Activated T-cell treated with anti-CD3 and anti-CD28 coated beads, Interleukin-2, amount 50 U/mL, for 48 hours (primary cell): ENCODE measurements around the gene ATP13A2.

ENCODE experiments used
- DNase-seq, 2 experiments: peaks; one replicate each; pipeline ENCODE4 v3.0.0-alpha.2; 2020

Gene ATP13A2

DNA sequence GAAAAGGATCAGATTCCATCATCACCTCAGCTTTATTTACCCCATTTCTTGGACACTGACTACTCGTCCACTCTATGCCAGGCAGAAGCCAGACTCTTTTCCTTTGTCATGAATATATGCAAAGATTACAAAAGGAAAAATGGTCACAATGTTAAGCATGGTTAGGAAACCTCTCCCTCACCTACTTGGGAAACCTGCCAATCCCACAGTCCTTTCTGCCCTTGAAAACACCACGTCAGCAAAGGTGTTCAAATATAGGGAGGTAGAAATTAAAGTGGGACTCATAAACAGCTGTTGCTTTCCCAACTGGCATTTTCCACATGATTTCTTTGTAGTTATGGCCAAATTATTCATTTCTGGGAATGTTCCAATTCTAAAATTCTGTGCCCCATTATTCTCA lies 16.2 kb upstream of the ATP13A2 start:
- DNase-seq = no peak

DNA sequence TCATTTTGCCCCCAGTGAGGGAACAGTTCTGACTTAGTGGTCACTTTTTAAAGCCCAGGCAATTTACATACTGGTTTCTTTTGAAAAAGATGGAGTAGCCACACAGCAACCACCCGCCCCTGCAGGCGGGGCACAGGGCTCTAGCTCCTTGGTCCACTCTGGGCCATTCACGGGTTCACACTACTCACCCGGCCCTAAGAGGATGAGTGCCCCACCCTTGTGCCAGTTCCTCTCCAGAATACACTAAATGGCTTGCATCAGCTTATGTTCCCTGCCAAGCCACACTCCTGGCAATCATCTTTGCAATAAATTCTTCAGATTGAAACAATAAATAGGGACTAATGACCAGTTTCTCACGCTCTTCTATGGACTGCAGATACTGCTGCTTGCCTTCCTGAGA lies 15.7 kb upstream of the ATP13A2 start:
- DNase-seq = no peak

DNA sequence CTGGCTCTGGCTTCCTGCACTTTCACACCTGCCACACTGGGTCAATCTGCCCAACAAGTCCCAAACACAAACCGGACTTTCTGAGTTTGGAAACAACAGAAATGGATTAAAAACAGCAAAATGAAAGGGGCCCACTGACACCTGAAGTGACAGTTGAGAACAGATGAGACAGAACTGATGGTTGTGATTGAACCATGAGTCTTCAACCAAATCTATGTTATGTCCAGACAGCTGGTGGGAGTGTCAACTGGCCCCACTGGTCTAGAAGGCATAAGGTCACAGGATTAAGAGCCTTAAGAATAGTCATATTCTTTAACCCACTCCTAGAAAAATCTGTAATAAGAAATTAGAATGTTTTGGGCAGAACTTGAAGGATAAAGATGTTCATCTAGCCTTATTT lies 13.0 kb upstream of the ATP13A2 start:
- DNase-seq = no peak

DNA sequence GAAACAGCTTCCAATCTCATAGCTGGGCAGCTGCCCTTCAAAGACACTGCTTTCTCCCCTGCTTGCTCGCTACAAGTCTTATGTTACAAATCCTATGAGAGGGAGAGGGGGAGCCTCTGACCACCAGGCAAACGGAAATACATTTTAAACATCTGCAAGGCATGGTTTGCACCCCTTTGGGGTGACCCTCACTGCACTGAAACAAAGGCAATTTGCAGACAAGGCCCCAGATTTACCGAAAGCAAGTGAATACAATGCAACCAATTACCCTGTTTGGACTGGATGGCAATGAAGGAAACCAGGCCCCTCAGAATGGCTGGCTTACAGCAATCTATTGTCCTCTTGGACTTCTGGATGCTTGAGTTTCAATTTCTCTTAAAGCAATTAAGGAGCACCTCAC lies 11.8 kb upstream of the ATP13A2 start:
- DNase-seq = no peak

DNA sequence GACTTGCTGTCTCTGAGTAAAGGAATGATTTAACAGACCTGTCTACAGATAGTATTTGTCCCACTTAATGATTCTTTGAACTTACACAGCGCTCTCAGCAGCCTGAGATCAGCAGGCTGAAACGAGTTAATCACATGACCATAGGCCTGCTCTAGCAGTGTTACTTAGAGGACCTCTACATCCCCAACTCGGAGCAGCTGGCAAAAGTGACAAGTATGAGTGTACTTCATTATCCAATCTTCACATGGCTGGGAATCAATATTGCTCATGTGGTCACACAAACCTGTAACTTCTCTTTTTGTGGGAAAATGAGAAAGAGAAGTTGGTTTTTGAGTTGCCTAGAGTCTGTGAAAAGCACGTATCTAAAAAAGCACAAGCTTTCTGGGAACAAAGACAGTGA lies 11.4 kb upstream of the ATP13A2 start:
- DNase-seq = no peak

DNA sequence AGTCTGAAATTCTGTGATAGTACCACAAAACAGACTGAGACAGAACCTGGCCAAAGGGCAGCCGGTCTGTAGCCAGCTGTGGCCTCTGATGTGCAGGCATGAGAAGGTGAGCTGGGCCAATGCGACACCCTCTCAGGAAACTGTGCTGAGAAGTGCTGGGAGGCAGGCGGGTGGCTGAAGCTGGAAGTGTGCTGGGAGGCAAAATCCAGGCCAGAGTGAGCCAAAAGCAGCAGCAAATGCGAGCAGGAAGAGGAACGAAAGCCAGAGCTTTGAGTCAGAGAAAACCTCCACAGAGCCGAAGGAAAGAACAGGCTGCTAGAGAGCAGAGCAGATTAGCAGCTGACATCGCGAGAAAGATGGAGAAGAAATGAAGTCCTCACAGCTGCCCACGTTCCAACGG lies 10.2 kb upstream of the ATP13A2 start:
- no peak for DNase-seq

DNA sequence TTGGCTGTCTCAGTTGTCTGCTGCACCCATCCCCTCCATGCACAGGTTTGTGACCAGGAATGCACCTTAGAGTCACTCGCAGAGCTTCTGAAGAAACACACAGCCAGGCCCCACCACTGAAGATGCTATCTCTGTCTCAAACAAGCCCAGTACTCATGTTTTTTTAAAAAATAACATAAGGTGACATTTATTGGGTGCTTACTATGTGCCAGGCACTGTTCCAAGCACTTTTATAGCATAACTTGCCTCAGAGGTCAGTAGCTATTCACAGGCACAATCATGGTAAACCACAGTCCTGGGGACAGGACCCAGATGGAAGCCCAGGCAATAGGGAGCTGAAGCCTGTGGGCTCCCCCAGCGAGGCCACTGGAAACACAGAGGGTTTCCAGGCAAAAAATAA lies 8.8 kb upstream of the ATP13A2 start:
- DNase-seq = no peak

DNA sequence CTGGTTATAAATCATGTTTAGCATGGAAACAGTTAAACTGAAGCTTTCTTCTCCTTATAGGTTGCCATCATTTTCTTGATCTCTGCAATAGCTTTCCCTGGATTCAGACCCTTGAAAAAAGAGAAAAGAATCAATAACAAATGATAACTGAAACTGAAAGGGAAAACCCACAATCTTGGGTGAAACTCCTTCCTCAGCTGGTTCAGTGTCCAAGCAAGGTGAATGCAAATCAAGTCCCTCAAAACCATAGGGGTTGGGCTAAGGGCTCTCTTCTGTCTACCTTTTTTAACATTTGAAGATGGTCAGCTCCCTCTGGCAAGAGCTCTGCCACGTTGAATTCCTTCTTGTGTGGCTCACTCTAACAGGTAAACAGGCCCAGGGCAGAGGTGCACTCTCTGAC lies 7.1 kb upstream of the ATP13A2 start:
- no peak for DNase-seq

DNA sequence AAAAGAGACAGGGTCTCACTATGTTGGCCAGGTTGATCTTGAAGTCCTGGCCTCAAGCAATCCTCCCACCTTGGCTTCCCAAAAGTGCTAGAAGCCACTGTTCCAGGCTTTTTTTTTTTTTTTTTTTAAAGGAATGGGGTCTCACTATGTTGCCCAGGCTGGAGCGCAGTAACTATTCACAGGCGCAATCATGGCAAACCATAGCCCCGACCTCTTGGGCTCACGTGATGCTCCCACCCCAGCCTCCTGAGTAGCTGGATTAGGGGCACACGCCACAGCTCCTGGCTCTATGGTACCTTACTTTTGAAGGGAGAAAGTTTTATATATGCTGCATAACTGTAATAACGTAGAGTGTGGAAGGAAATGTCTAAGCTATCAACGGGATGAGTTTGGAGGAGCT lies 5.7 kb upstream of the ATP13A2 start:
- no peak for DNase-seq

DNA sequence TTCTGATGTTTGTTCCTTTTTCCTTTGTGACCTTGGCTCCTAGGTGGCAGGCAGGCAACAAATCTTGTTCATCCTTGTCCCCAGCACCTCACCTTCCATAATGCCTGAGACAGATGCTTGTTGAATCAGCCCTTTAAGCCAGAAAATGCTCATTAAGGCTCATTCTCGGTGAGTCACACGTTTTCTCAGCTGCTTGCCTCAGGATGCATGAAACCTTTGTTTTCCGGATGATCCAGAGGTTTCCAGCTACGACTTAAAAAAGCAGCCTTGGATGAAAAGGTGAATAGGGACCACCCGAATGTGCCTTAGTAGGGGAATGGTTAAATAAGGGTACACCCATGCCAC lies 4.6 kb upstream of the ATP13A2 start:
- no peak for DNase-seq

DNA sequence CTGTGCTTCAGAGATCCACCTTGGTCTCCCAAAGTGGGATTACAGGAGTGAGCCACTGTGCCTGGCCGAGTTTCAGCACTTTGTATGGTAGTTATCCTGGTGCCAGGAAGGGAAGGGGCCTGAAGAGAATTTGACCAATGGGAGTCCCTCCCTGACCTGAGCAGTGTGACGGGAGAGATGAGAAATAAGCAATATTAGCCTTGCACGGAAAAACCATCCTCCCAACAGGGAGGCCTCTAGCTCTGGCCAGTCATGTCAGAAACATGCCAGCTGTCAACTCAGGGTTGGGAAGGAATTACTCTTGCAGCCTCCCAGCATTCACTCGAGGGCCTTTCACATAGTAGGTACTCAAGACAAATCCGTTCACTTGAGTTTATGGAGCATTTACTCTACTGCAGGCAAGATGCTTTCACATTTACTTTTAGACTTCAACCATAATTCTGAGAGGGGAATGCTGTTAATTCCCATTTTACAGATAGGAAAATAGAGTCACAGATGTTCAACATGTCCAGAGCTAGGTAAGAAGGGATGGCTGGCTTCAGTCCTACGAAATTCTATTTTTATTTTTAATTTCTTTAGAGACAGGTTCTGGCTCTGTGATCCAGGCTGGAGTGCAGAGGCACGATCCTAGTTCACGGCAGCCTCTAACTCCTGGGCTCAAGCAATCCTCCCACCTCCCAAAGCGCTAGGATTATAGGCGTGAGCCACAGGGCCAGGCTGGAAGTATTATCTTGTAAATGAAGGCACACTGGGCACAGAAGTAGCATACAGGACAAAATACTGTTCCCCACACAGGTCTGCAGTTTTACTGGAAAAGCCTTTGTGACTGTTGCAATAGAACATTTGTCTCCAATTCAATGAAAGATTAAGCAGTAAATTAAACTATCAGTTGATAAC lies 3.2 kb upstream of the ATP13A2 start:
- DNase-seq = no peak

DNA sequence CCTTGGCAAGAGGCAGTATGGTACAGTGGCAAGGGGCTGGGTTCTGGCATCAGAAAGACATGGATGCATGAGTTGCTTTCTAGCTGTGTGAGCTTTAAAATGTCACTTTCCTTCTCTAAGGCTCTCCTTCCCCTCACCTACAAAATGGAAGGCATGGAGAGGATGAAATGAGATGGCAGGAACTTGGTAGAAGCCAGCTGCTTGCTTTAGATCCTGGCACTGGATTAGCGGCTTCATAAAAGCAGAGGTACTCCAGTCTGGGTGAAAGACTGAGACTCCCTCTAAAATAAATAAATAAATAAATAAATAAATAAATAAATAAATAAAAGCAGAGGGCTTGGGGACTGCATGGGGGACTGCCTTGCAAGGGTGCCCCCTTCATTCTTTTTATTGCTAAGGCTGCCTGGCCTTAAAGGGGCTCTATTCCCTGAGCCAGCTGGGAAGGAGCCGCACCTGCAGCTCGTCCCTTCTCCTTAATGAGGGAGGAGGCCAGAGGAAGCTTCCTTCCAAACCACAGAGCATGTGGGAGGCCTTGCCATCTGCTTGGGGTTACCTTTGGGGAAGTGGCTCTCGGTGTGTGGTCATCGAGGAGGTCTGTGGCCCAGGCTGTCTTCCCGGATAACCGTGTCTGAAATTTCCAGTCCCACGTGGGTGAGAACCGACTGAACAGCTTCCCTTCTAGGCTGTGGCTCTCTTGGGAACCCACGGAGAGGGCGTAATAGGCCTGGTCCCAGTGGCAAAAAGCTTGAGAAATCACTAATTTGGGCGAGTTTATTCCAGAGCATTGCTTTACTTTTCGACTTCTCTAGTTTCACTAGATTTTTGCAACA lies 2.0 kb upstream of the ATP13A2 start:
- DNase-seq = no peak

DNA sequence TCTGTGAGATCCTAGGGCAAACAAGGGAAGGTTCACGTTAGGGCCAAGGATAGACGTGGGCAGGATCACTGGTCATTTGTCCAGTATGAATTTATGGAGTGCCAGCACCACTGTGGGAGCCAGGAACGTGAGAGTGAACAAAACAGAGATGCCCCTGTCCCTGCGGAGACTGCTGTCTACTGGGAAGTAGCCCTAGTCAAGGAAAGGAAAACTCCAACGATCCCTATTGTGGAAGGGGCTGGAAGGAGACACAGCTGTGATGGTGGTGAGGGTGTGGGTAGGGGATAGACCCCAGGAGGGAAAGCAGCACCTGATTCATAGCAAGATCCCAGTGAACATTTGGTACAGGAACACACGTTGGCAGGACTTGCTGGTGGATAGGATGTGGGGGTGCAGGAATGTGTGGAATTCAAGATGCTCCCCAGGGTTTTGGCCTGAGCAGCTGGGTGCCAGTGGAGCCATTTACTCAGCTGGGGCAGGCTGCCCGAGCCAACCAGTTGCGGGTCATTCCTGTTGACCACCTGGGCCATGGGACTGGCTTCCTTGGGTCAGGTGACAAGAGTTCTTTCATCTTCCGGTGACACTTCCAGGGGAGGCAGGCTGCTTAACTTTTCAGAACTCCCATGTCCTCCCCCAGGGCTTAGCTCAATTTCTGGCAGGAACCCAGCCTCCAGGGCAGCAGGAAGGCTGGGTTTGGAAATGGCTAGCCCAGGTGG lies 1.2 kb upstream of the ATP13A2 start:
- DNase-seq = no peak

DNA sequence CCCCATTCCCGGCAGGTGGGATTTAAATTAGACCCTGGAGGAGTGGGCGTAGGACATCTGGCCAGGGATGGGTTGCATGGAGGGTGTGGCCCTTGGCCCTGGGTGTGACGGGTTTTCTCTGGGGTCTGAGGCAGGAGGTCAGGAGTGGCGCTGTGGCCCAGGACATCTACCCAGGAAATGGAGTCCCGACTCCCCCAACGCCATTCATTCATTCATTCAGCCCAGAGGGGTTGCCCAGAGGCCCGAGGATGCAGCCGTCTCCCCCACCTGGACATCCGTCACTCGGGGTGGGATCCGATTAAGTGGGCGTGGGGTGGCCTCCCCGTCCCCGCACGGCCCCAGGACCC lies 663 bp downstream of the ATP13A2 start:
- DNase-seq = no peak

DNA sequence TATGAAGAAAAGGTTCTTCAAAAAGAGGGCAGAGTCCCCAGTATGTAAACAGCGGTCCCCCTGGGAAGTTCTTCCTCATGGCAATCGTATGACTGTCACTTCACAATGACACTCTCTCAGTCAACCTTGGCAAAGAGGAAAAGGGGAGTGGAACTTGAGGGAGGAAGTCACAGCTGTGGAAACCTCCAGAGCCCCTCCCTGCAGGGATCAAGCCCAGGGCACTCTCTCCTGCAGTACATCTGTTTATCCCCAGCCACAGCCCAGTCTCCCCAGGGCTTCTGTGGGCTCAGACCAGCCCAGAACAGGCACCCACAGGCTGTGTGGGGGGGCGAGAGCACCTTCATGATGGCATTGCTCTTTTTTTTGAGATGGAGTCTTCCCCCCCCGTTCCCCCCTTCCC lies 2.0 kb downstream of the ATP13A2 start:
- no peak for DNase-seq

DNA sequence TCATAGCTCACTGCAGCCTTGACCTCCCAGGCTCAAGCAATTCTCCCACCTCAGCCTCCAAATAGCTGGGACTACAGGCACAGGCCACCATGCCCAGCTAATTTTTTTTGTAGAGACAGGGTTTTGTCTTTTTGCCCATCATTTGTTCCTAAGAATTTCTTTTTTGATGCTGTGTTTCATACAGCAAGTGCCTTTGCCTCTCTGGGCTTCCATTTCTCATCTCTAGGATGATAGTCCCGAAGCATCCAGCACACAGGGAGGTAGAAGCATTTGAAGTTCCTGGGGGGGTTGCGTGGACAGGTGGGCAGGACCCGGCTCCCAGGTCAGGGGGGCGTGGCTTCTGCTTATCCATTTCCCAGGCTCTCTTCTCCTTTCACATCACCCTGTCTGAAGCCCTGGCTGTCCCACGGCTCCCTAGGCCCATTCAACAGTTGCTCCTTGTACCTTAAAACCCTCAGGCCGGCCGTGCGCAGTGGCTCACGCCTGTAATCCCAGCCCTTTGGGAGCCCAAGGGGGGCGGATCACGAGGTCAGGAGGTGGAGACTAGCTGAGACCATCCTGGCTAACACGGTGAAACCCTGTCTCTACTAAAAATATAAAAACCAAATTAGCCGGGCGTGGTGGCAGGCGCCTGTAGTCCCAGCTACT lies 3.4 kb downstream of the ATP13A2 start:
- DNase-seq = no peak

DNA sequence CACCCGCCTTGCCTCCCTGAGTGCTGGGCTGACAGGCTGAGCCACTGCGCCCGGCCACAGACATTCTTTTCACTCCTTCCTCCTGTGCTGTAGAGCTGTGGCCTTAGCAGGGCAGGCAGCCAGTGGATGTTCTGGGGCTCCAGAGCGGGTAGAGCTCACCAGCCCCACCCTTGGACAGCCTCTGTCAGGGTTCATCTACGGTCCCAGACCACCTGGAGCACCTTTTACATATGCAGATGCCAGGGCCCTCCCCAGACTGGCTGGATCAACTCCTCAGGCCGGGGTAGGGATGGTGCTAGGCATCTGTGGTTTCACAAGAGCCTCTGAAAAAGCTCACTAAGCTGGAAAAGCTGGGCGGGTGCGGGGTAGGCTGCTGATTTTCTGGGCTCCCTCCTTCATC lies 4.6 kb downstream of the ATP13A2 start:
- no peak for DNase-seq

DNA sequence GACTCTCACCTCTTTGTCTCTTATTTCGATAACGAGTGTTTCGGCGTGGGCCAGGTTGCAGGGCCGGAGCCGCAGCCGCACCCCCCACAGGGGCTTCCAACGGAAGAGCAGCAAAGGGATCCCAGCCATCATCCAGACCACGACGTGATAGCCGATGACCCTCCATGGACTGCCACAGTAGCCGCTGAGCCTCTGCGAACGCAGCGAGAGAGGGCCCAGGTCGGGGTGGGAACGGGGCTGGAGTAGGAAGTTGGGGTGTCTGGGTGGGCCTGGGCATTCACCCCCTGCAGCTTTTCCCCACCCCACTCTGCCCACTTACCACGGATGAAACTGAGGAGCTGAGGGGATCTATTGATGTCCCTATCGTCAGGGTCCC lies 6.4 kb downstream of the ATP13A2 start:
- DNase-seq = no peak

DNA sequence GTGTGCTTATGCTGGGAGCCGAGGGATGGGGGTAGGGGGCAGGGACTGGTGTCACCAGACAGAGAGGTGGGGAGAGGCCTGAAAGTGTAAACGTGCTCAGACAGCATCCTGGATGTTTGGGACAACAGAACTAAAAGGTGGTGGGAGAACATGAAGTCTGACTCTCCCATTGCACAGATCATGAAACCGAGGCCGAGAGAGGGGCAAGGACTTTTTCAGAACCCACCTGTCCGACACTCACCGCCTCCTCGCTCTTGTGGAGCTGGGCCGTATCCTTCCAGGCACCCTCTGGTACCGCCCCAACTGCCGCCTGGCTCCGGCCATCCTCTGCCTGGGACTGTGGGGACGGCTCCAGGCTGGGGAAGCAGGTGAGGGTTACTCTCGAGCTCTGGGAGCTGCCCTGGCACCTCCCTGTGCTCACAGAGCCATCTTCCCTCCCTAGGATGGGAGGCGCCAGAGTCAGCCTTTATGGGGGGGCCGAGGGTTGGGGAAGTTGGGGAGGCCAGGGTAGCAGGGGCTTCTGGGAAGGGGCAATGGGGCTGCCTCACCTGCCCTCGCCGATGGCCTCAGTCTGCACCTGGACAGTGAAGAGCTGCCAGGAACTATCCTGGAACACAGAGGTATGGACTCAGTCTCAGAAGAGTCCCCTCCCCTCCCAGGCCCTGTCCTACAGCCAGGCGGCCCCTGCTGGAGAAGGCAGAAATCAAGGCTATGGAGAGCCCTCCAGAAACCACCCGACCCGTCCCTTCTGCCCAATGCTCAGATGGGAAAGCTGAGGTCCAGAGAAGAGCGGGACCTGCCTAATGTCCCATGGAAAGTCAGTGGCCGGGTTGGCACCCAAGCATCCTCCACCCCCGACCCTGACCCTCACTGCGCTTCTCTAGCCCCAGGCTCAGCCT lies 7.0 kb downstream of the ATP13A2 start:
- no peak for DNase-seq

DNA sequence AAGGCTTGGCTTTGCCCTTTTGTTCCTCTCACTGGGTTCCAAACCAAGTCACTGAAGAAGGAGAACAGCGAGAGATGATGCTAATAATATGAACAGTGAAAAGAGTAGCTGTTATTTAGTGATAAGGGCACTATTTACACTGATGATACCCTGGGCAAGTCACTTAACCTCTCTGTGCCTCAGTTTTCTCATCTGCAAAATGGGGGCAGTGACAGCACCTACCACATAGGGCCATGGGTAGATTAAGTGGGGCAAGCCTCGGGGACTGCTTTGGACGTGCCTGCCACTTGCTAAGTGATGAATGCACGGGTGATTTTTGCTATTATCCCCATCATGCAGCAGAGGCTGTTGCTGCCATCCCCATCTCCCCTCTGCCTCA lies 9.2 kb downstream of the ATP13A2 start:
- DNase-seq = no peak

DNA sequence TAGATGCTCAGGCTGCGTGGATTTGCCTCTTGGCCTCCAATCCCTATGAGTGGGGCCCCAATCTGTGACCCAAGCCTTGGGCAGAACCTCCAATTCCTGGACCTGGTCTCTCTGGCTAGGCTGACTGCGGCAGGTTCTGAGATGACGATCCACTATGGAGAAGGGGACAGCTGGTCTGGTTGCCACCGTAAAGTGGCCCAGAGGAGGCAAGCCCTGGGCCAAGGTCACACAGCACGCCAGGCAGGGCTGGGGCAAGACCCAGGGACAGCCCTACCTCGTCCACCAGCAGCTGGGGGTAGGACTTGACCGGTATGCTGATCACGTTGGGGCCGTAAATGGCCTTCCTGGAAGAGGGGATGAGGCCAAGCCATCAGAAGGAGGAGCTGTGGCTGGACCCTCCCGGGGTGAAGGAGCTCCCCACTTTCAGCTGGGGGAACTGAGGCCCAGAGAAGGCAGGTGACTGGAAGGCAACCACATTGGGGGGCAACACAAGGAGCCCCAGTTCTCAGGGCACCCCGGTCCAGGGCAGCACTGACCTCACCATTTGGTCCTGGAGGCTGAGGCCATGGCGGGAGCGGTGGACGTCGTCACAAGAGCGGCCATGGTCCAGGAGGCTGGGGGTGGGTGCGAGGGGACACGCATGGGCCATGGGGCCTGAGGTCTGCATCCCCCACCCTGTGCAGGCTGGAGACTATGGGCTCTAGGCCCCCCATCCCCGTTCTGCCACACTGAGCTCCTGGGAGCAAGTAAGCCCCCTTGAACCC lies 9.8 kb downstream of the ATP13A2 start:
- DNase-seq = no peak

DNA sequence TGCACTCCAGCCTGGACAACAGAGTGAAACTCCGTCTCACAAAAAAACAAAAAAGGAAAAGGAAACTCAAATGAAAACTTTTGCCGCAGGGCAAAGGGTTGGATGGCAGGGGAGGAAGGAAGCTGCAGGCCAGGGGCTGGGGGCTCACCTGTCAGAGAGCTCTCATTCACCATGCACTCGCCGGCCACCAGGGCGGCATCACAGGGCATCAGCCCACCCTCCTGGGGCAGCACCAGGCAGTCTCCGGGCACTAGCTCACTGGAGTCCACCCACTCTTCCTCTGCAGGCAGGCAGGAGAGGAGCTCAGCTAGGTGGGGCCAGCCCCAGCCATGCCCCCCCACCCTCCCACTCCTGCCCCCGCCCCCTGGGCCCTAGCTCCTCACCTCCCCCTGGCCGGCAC lies 11.9 kb downstream of the ATP13A2 start:
- DNase-seq = no peak
